Naive thymus-derived CD4-positive, alpha-beta T cell (primary cell): ENCODE results near the gene BNIP5. TPM values are rescaled to one million over a fixed set of nuclear protein-coding genes. Genes with fewer than 3 reads are reported as not detected.
A peak's percentile ranks its signal among the peaks of the same experiment; 100 is the strongest.

ENCODE experiments used
- ATAC-seq: fragments of 150-1000 bp; cut with Tn5 transposase; 2 replicates; pipeline ENCODE4 v1.10.0; 2021; ENCODE audit warnings: mild to moderate bottlenecking, moderate library complexity
- CTCF ChIA-PET: fragments of 350-600 bp; sonication (Branson Sonifier 250); formaldehyde crosslinking; loops from one replicate; lab custom pipeline; 2021; ENCODE audit warnings: antibody characterized with exemption; lab: Charles Lee
- POLR2A ChIA-PET: fragments of 350-600 bp; sonication (Branson Sonifier 250); formaldehyde crosslinking; loops from one replicate; lab custom pipeline; 2021; ENCODE audit warnings: antibody characterized with exemption, inconsistent platforms; lab: Charles Lee
- DNase-seq, 9 donors: peaks; one replicate each; pipeline versions ENCODE4 v3.0.0 to v3.0.0-alpha.2; 2020 to 2022; ENCODE audit warnings: mixed read lengths in 1 of 9
- H3K27ac ChIP-seq: one replicate; pipeline ENCODE4 v1.7.0; 2013; ENCODE audit warnings: mild to moderate bottlenecking, low read depth, low read length, moderate library complexity
- H3K27me3 ChIP-seq, 2 donors: one replicate each; pipeline ENCODE4 v1.7.0; 2013; ENCODE audit warnings: low read length in 2 of 2, mild to moderate bottlenecking in 2 of 2, moderate library complexity in 2 of 2; ENCODE audit not compliant: control insufficient read depth in 2 of 2, insufficient read depth in 2 of 2
- H3K36me3 ChIP-seq, 3 experiments: 1 replicate in 2 of 3; 2 replicates in 1 of 3; pipeline ENCODE4 v1.7.0; 2013; ENCODE audit warnings: low read length in 3 of 3, mild to moderate bottlenecking in 3 of 3, moderate library complexity in 1 of 3; ENCODE audit not compliant: insufficient read depth in 3 of 3, control insufficient read depth in 2 of 3
- H3K4me1 ChIP-seq, 2 donors: one replicate each; pipeline ENCODE4 v1.7.0; 2013; ENCODE audit warnings: low read length in 2 of 2, mild to moderate bottlenecking in 2 of 2, moderate library complexity in 1 of 2; ENCODE audit not compliant: control insufficient read depth in 2 of 2, insufficient read depth in 2 of 2
- H3K4me3 ChIP-seq: 2 replicates; pipeline ENCODE4 v1.7.0; 2013; ENCODE audit warnings: mild to moderate bottlenecking, low read length
- H3K9me3 ChIP-seq, 3 experiments: 1 replicate in 2 of 3; 2 replicates in 1 of 3; pipeline ENCODE4 v1.7.0; 2013; ENCODE audit warnings: low read length in 3 of 3; ENCODE audit not compliant: control insufficient read depth in 2 of 3
- H3K27ac Mint-ChIP-seq, 9 donors: one replicate each; pipeline ENCODE4 v1.8.0; 2020 to 2022; ENCODE audit warnings: mixed read lengths in 9 of 9, mild to moderate bottlenecking in 8 of 9, moderate library complexity in 5 of 9, inconsistent platforms in 2 of 9
- H3K27me3 Mint-ChIP-seq, 5 donors: one replicate each; pipeline ENCODE4 v1.8.0; 2021 to 2022; ENCODE audit warnings: mixed read lengths in 5 of 5, mild to moderate bottlenecking in 1 of 5
- H3K36me3 Mint-ChIP-seq, 5 donors: one replicate each; pipeline ENCODE4 v1.8.0; 2020 to 2022; ENCODE audit warnings: mixed read lengths in 5 of 5, mild to moderate bottlenecking in 3 of 5, inconsistent platforms in 1 of 5
- H3K4me1 Mint-ChIP-seq, 7 donors: one replicate each; pipeline ENCODE4 v1.8.0; 2020 to 2022; ENCODE audit warnings: mixed read lengths in 7 of 7, mild to moderate bottlenecking in 3 of 7, inconsistent platforms in 1 of 7
- H3K4me3 Mint-ChIP-seq, 10 donors: one replicate each; pipeline ENCODE4 v1.8.0; 2020 to 2022; ENCODE audit warnings: mild to moderate bottlenecking in 10 of 10, mixed read lengths in 10 of 10, moderate library complexity in 6 of 10, inconsistent platforms in 2 of 10
- H3K9me3 Mint-ChIP-seq, 11 donors: one replicate each; pipeline ENCODE4 v1.8.0; 2020 to 2022; ENCODE audit warnings: mixed read lengths in 11 of 11, mild to moderate bottlenecking in 4 of 11, inconsistent platforms in 1 of 11, moderate library complexity in 1 of 11
- intact Hi-C, 2 donors: fragments of 100-400 bp; cut with micrococcal nuclease; formaldehyde crosslinking; loops; one replicate each; pipeline ENCODE4 v1.15.1; 2023
- polyA plus RNA-seq, 2 donors: library from polyadenylated mRNA; unstranded; fragments of 300-500 nt; fragmentation: Illumina TruSeq; gene quantifications; one replicate each; pipeline ENCODE4 v1.2.3, GENCODE V29; 2021
- total RNA-seq, 6 experiments: library from RNA in 5 of 6; stranded (reverse) in 5 of 6; gene quantifications; 1 replicate in 5 of 6; 2 replicates in 1 of 6; pipeline ENCODE4 v1.2.3 and lab custom pipeline; 2021 to 2026

The BNIP5 gene
- total and polyA plus RNA-seq, 7 experiments from 2014 or later: 0.05 TPM; not detected in 6

GRCh38 chr6:36352477-36353157 is 15.9 kb upstream of the BNIP5 start:
- Mint-ChIP-seq H3K4me3 (no peak overlapping the region), H3K9me3 (peaks cover 0 to 5% (median 0%) of the 10 kb centered on the region in 11 donors), H3K27ac (no peak overlapping the region), H3K36me3 (peaks cover 0 to 2% (median 0%) of the 10 kb centered on the region in 5 donors), H3K4me1 (peaks cover 0 to 4% (median 0%) of the 10 kb centered on the region in 7 donors), H3K27me3 (peaks cover 0 to 56% (median 4%) of the 10 kb centered on the region in 5 donors)
- ATAC-seq: no peak
- intact Hi-C loops: no loop called here
- Histone ChIP-seq H3K4me3 (no peak overlapping the region), H3K4me1 (no peaks in the 10 kb centered on the region), H3K9me3 (no peaks in the 10 kb centered on the region), H3K27ac (no peak overlapping the region), H3K36me3 (no peaks in the 10 kb centered on the region), H3K27me3 (no peaks in the 10 kb centered on the region)
- no peak for DNase-seq
- CTCF ChIA-PET: no interaction called here
- POLR2A ChIA-PET: no interaction called here

- Histone ChIP-seq H3K9me3 (no peaks in the 10 kb centered on the region), H3K36me3 (no peaks in the 10 kb centered on the region), H3K27me3 (no peaks in the 10 kb centered on the region), H3K4me1 (no peaks in the 10 kb centered on the region), H3K27ac (no peak overlapping the region), H3K4me3 (no peak overlapping the region)
- CTCF ChIA-PET: no interaction called here
- intact Hi-C loops: no loop called here
- POLR2A ChIA-PET: interaction anchor here (0.7 kb wide), 1 partner anchor 213 kb away, joined by 3 read pairs; no protein-coding TSS in a partner anchor
- H3K36me3 Mint-ChIP-seq: peaks cover 0 to 2% (median 0%) of the 10 kb centered on the region in 5 donors
- no peak overlapping the region for H3K27ac Mint-ChIP-seq
- H3K4me1 Mint-ChIP-seq: peaks cover 0 to 4% (median 0%) of the 10 kb centered on the region in 7 donors
- ATAC-seq (no peak), DNase-seq (no peak)
- peaks cover 0 to 5% (median 0%) of the 10 kb centered on the region in 11 donors for H3K9me3 Mint-ChIP-seq
- no peak overlapping the region for H3K4me3 Mint-ChIP-seq
- H3K27me3 Mint-ChIP-seq: peaks cover 0 to 51% (median 0%) of the 10 kb centered on the region in 5 donors
Measured at GRCh38 chr6:36350681-36351571, 14.2 kb upstream of the BNIP5 start.

GRCh38 chr6:36350082-36350481 is 13.4 kb upstream of the BNIP5 start:
- Histone ChIP-seq H3K4me3 (no peak overlapping the region), H3K27ac (no peak overlapping the region), H3K27me3 (no peaks in the 10 kb centered on the region), H3K9me3 (no peaks in the 10 kb centered on the region), H3K4me1 (no peaks in the 10 kb centered on the region), H3K36me3 (no peaks in the 10 kb centered on the region)
- ATAC-seq: no peak
- Mint-ChIP-seq H3K4me1 (peaks cover 0 to 4% (median 0%) of the 10 kb centered on the region in 7 donors), H3K36me3 (peaks cover 0 to 2% (median 0%) of the 10 kb centered on the region in 5 donors), H3K4me3 (no peak overlapping the region), H3K27me3 (peaks cover 0 to 43% (median 0%) of the 10 kb centered on the region in 5 donors), H3K9me3 (peaks cover 0 to 5% (median 0%) of the 10 kb centered on the region in 11 donors), H3K27ac (no peak overlapping the region)
- DNase-seq: no peak
- ChIA-PET POLR2A (no interaction called here), CTCF (no interaction called here)
- intact Hi-C loops: no loop called here

- DNase-seq: peak in 6 of 9 donors; percentile 11 to 69 (median 40)
- peak overlapping the region in 1 of 9 donors; percentile 38 for H3K27ac Mint-ChIP-seq
- no peak overlapping the region for H3K4me3 ChIP-seq
- peaks cover 0 to 36% (median 0%) of the 10 kb centered on the region in 5 donors for H3K27me3 Mint-ChIP-seq
- ATAC-seq: no peak
- POLR2A ChIA-PET: no interaction called here
- no peaks in the 10 kb centered on the region for H3K36me3 ChIP-seq
- H3K27ac ChIP-seq: no peak overlapping the region
- H3K9me3 Mint-ChIP-seq: peaks cover 0 to 5% (median 0%) of the 10 kb centered on the region in 11 donors
- intact Hi-C loops: no loop called here
- H3K4me1 Mint-ChIP-seq: peaks cover 0 to 4% (median 0%) of the 10 kb centered on the region in 7 donors
- CTCF ChIA-PET: interaction anchor here (0.6 to 0.8 kb wide), 2 partner anchors 9 to 164 kb away, joined by 3 to 6 read pairs; no protein-coding TSS in a partner anchor
- H3K36me3 Mint-ChIP-seq: peaks cover 0 to 2% (median 0%) of the 10 kb centered on the region in 5 donors
- H3K4me1 ChIP-seq: no peaks in the 10 kb centered on the region
- no peaks in the 10 kb centered on the region for H3K9me3 ChIP-seq
- no peak overlapping the region for H3K4me3 Mint-ChIP-seq
- H3K27me3 ChIP-seq: no peaks in the 10 kb centered on the region
Measured at GRCh38 chr6:36349240-36349639, 12.6 kb upstream of the BNIP5 start.

GRCh38 chr6:36347621-36348020 is 10.9 kb upstream of the BNIP5 start:
- H3K27me3 ChIP-seq: no peaks in the 10 kb centered on the region
- Mint-ChIP-seq H3K36me3 (no peaks in the 10 kb centered on the region), H3K27ac (no peak overlapping the region), H3K9me3 (peaks cover 0 to 3% (median 0%) of the 10 kb centered on the region in 11 donors), H3K27me3 (peaks cover 0 to 29% (median 0%) of the 10 kb centered on the region in 5 donors), H3K4me1 (peaks cover 0 to 4% (median 0%) of the 10 kb centered on the region in 7 donors), H3K4me3 (no peak overlapping the region)
- H3K4me1 ChIP-seq: no peaks in the 10 kb centered on the region
- no peak overlapping the region for H3K4me3 ChIP-seq
- no peak overlapping the region for H3K27ac ChIP-seq
- H3K36me3 ChIP-seq: no peaks in the 10 kb centered on the region
- ChIA-PET CTCF (interaction anchor here (0.6 kb wide), 1 partner anchor 319 kb away, joined by 3 read pairs; no protein-coding TSS in a partner anchor), POLR2A (interaction anchor here (0.6 kb wide), 1 partner anchor 11 kb away, joined by 4 read pairs; the partner anchor contains the start of gene BNIP5)
- no peak for DNase-seq
- intact Hi-C loops: no loop called here
- no peaks in the 10 kb centered on the region for H3K9me3 ChIP-seq
- no peak for ATAC-seq

GRCh38 chr6:36346486-36347273 is 10.0 kb upstream of the BNIP5 start:
- Histone ChIP-seq H3K4me3 (no peak overlapping the region), H3K36me3 (no peaks in the 10 kb centered on the region), H3K9me3 (no peaks in the 10 kb centered on the region), H3K27me3 (no peaks in the 10 kb centered on the region), H3K27ac (no peak overlapping the region), H3K4me1 (no peaks in the 10 kb centered on the region)
- CTCF ChIA-PET: no interaction called here
- H3K9me3 Mint-ChIP-seq: no peaks in the 10 kb centered on the region
- H3K36me3 Mint-ChIP-seq: no peaks in the 10 kb centered on the region
- H3K27me3 Mint-ChIP-seq: peaks cover 0 to 37% (median 0%) of the 10 kb centered on the region in 5 donors
- H3K4me1 Mint-ChIP-seq: peaks cover 0 to 4% (median 0%) of the 10 kb centered on the region in 7 donors
- no peak for DNase-seq
- no peak overlapping the region for H3K4me3 Mint-ChIP-seq
- no peak overlapping the region for H3K27ac Mint-ChIP-seq
- POLR2A ChIA-PET: no interaction called here
- intact Hi-C loops: no loop called here
- no peak for ATAC-seq
